ENCODE results near the gene OR51A7.
"Not testable (repeated sequence)": the region's sequence is repeated elsewhere in the genome, so short reads cannot be mapped to it uniquely, and the experiment has no call there.

Gene OR51A7, protein sequence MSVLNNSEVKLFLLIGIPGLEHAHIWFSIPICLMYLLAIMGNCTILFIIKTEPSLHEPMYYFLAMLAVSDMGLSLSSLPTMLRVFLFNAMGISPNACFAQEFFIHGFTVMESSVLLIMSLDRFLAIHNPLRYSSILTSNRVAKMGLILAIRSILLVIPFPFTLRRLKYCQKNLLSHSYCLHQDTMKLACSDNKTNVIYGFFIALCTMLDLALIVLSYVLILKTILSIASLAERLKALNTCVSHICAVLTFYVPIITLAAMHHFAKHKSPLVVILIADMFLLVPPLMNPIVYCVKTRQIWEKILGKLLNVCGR

DNA sequence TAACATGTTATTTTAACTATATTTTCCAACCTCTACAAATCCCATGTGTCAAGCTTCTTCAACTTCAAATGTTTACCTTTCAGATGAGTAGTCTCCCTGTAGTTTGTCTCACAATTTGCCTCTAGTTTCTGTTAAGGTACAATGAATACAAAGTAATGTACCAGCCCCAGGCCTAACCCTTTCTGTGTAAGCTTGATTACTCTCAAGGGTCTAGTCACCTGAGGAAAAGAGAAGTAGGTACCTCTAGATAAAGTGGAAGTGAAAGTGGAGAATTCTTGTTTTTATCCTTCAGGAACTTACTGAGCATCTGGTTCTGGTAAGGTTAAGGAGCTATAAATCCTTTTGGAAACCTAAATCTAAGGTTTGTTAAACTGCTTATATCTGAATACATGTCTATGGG, at the start of gene OR51A7:
OR51A7 (plus strand) TSS at position 300 of the 400 bp plus-strand sequence. CDS start 3,587 bp downstream, outside the sequence.
- no peak for DNase-seq

DNA sequence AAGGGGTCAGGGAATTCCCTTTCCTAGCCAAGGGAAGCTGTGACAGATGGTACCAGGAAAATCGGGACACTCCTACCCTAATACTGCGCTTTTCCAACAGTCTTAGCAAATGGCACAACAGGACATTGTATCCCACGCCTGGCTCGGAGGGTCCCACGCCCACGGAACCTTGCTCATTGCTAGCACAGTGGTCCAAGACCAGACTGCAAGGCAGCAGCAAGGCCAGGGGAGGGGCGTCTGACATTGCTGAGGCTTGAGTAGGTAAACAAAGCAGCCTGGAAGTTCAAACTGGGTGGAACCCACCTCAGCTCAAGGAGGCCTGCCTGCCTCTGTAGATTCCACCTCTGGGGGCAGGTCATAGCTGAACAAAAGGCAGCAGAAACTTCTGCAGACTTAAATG, 49.3 kb upstream of the OR51A7 start:
- DNase-seq, result not testable (repeated sequence)

DNA sequence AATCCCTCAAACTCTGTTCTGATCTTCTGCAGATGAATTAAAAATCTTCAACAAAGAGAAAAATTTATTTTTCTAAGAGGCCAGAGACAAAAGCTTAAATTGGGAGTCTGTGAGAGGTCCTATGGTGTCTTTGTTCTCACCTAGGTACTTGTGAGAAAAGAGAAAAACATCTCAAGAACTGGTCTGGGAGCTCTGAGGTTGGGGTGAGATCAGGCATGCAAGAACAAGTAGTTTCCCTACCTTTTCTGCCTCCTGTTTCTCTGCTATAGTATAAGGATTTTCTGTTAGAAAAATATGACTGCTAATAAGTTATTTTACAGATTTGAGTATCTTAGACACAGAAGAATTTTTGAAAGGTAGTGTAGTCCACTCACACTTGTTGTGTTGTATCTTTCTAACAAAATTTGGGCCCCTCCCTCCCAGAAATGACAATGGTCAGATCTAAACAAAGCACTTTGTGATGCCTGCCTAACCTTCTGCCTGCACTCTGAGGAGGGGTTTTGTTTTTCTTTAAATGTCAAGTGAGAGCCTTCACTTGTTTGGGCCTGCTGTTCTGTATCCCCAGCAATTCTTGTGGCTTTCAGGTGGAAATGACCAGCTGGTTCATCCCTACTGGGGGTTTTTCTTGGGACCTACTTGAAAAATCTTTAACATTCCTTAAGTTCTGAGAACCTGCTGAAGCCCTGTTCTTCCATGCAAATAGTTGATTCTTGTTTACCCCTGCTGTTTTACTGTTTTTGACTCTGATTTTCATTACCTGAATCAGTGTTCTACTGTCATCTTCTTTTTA, 40.9 kb upstream of the OR51A7 start:
- no peak for DNase-seq

DNA sequence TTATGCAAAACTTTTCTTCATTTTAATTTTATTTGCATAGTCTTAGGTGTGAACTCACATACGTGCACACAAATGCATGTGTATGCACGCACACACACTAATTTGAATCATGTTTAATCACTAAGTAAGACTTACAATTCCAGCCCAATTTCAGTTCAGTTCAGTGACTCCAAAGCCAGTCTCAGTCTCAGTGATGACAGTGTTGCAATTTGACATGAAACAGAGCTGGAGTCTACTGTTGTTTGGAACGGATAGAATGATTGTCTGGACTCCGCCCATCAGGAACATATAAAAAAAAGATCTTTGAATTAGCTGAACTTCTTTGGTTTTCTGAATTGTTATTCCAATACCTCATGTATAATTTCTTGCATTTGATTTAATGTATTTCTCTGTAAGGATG, 39.7 kb upstream of the OR51A7 start:
- DNase-seq, result no peak

DNA sequence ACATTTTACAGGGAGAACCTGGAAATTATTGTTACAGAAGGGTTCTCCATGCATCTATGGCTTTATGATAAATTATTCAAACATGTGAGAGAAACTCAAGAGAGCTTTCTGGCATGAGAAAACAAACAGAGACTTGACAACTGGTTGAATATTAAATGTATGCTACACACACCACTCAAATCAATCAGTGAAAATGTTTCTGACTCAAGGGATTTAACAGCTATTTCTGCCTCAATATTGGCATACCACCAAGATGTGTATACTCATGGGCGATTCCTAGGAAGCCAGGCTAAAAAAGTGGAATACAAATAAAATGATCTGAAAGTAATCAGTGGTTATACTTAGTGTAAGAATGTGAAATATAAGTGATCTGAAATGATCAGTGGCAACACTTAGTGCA, 37.7 kb upstream of the OR51A7 start:
- DNase-seq, result no peak

DNA sequence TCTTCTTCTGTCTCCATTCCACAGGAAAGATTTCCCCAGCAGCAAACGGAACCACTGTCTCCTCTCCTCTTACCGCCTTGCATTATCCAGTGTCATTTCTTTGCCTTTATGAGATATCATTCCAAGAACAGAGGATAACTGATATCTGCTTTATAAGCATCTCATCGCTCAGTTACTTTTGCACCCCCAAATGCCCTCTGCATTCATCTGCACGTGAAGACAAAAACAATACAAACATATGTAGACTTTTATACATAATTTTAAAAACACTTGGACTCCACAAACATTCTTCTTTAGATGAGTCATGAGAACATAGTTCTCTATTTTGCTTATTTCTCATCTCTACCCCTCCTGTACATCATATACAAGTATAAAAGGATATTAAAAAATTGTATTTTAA, 22.4 kb upstream of the OR51A7 start:
- DNase-seq, result no peak

DNA sequence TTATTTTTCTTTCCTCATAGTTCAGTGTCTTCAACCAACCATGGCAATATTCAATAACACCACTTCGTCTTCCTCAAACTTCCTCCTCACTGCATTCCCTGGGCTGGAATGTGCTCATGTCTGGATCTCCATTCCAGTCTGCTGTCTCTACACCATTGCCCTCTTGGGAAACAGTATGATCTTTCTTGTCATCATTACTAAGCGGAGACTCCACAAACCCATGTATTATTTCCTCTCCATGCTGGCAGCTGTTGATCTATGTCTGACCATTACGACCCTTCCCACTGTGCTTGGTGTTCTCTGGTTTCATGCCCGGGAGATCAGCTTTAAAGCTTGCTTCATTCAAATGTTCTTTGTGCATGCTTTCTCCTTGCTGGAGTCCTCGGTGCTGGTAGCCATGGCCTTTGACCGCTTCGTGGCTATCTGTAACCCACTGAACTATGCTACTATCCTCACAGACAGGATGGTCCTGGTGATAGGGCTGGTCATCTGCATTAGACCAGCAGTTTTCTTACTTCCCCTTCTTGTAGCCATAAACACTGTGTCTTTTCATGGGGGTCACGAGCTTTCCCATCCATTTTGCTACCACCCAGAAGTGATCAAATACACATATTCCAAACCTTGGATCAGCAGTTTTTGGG, 21.6 kb upstream of the OR51A7 start, which contains the start of gene OR51T1:
OR51T1 (plus strand) TSS at position 41 of the 641 bp plus-strand sequence; CDS start at position 41, 0 bp downstream.
- peak; percentile 30 to 70 for DNase-seq

DNA sequence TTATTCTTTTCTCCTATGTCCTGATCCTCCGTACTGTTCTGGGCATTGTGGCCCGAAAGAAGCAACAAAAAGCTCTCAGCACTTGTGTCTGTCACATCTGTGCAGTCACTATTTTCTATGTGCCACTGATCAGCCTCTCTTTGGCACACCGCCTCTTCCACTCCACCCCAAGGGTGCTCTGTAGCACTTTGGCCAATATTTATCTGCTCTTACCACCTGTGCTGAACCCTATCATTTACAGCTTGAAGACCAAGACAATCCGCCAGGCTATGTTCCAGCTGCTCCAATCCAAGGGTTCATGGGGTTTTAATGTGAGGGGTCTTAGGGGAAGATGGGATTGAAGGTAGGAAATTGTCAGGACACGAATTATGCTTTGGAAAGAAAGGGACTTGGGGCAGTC, 21.0 kb upstream of the OR51A7 start:
- peak in 1 of 2 experiments; percentile 72 for DNase-seq

DNA sequence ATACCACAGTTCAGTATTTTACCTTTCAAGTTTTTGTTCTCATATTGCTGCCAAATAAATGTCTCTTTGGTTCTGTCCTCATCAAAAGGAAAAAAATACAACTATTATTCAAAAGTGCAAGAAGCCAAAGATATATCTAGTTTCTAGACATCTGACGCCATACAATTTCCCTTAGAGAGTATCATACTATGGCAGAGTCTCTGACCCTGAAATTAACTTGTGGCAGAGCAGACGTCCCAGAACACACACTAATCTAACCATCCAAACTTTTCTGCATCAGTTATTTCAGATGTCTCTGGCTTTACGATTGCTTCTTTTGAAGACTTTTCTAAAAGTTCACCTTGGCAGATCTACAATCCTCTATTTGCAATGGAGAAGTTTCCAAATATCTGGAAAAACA, 19.2 kb upstream of the OR51A7 start:
- no peak for DNase-seq

DNA sequence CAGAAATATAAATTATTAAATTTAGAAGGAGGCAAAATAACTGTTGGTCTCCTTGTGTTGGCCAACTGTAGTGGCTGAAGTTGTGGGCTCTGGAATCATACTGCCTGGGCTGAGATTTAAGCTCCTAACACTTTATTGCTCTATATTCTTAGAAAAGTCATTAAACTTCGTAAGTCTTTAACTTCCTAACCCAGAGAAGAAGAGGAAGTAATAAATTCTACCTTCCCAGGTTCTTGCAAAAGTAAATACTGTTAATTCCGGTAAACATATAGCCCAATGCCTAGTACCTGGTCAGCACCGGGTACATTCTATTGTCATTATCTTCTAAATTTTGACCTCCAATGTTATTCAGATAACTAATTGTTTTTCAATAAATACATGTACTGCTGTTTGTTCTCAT, 17.4 kb upstream of the OR51A7 start:
- no peak for DNase-seq

DNA sequence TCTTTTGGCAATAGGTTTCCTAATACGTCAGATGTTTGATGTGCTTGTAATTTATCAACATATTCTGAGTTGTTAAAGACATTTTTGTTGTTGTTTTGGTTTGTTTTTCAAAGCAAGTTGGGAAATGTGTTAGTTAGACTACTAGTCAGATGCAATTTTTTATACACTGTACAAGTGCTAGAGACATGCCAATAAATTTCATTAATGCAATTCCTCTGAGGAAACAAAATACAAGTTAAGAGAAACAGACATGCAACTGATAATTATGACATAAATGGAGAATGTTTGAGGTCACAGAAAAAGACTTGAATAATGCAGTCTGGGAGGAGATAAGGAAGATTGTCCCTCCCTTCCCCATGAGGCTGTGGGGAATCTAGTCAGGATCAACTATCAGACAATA, 16.0 kb upstream of the OR51A7 start:
- DNase-seq, result no peak

DNA sequence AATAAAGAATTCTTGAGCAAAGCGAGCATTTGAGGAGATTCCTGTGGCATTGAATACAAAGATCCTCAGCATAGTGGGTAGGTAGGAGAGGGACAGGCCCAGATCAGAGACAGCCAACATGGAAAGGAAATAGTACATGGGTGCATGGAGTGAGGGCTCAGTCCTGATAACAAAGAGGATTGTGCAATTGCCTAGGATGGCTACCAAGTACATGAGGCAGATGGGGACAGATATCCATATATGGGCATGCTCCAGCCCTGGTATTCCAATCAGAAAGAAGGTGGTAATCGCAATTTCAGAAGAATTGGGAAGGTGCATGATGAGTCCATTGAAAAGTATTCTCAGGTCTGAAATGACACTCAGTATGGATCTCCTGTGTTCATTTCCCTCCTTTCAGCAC, 13.3 kb upstream of the OR51A7 start:
- no peak for DNase-seq

DNA sequence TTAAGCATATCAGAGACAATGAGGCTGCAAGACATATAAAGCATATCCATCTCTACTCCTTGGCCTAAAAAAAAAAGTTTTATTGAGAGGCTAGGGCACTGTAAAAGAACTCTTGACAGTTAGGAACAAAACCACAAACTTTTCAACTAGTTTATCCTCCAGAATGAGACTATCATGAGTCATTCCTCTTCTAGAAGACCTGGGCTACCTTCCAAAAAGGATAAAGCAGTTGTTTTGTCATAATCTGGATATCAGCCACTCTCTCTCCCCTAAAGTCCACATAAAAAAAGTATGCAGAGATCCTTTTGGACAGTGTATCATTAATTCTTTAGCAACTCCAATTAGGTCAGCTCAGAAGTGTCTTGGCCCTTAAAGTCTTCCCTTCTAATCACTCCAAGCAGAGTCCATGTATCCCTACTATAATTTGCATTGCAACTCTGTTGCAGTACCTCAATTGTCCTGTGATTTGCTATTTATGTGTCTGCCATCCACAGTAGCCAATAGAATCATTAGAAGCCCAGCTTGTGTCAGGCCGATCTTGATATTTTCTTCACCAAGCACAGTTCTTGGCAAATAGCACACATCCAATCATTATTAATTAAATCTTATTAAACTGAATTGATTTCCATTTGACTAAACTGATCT, 11.5 kb upstream of the OR51A7 start:
- DNase-seq, result no peak

DNA sequence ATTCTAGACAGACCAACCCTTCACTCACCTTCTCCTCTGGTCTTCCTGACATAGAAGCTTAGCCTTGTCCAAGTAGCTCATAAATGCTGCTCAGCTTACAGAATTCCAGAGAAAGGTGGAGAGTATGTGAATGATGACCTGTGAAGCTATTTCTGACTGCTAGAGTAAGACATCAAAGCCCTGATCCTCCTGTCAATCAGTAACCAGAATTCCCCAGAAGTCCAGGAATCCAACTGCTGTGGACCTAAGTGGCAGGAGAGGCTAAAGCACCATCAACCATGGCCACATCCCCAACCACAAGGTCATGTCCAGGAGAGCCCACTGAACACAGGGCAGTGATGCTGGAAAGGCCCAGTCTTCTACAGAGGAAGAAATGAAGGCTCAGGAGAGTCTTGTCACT, 13.0 kb downstream of the OR51A7 start:
- no peak for DNase-seq

DNA sequence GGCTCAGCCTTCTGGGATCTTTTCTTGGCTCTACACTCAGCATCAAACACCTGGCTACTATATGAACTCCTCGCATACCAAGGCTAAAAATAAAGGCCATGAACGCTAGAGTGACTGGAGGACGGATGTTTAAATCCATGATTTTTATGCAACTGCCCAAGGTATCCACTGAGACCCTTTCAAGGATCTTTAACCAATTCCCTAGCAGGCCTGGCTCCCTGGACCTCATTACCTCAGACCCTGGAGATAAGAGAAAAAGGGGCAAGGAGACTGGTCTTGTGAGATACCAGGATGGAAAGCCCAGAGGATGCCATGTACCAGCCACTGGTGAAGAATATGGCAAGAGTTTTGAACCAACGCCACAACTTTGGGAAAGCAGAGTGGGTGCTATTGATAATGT, 15.7 kb downstream of the OR51A7 start, which contains the start of gene OR51G2:
OR51G2 (minus strand) TSS at position 101 of the 400 bp plus-strand sequence. CDS start 3,687 bp downstream, outside the sequence.
- DNase-seq, result no peak

DNA sequence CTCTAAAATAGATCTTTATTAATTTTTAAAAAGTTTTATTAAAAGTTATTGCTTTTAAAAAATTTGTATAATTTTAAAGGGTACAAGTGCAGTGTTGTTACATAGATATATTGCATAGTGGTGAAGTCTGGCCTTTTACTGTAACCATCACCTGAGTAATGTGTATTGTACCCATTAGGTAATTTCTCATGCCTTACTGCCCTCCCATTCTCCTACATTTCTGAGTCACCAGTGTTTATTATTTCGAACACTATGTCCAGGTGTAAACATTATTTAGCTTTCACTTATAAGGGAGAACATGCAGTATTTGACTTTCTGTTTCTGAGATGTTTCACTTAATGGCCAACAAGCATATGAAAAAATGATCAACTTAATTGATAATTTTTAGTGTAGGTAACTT, 18.2 kb downstream of the OR51A7 start:
- DNase-seq, result no peak

DNA sequence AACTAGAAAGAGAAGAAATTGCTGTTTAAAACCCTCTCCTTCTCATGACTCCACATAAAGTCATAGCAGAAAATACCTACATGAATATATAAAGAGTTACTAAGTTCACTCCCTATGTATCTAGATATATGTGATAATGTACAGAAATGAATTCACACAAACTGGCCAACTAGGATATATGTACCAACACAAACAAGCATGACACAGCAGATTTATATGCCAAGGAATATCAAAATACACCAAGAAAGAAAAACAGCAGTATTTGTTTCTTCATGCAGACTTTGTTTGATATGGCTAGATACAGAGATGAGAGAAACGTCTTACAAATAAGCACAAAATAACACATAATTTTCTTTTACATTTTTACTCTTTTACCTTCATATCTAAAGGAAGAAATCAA, 18.7 kb downstream of the OR51A7 start:
- no peak for DNase-seq

DNA sequence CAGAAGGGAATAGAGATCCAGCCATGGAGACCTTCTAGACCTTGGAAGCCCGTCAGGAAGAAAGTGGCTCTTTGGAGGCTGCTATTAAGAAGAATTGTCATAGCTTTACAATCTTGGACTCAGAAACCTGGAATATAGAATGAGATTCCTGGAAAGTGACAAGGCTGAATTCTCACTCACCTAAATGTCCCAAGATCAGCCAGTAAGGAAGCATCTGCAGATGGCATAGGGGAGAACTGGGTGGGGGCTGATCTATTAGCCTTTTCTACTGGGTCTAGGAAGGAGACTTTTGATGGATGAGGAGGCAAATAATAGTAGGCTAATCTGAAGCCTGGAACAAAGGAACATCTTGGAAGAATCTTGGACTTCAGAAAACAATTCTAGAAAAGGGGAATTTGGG, 20.7 kb downstream of the OR51A7 start, which contains the start of gene OR51G1:
OR51G1 (minus strand) TSS at position 101 of the 400 bp plus-strand sequence; CDS start at position 101, 0 bp downstream.
- no peak for DNase-seq

DNA sequence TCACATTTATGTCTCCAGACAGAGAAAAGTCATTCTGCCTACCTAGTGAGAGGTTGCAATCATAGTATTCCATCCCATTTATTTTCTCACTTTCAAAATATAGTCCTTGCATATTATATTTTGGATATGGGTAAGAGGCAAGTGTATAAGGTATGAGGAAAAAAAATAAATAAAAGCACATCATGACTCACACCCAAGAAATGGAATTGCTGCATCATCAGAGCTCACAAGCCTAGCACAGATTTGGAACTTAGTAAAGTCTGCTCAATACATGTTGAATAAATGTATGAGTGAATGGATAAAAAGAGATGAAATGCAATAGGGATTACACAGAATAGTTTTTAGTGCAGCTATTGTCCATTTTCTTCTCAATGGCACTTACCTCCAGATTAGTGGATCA, 23.0 kb downstream of the OR51A7 start:
- no peak for DNase-seq

DNA sequence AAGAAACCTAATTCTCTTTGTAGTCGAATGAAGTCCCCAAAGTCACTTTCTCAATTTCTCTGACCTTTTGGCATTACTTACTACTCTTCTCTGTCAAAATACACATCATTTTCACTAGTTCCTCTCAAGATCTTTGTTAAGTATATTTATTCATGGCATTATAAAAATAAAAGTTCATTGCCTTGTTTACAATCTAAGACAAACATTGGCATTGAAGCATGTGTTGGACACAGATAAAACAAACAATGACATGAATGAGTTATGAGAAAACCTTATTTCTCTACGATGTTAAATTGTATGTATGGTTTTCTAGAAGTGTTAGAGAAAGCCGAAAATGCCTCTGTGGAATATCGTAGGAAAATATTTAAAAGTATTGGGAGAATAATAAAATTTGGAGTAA, 29.2 kb downstream of the OR51A7 start:
- no peak for DNase-seq

DNA sequence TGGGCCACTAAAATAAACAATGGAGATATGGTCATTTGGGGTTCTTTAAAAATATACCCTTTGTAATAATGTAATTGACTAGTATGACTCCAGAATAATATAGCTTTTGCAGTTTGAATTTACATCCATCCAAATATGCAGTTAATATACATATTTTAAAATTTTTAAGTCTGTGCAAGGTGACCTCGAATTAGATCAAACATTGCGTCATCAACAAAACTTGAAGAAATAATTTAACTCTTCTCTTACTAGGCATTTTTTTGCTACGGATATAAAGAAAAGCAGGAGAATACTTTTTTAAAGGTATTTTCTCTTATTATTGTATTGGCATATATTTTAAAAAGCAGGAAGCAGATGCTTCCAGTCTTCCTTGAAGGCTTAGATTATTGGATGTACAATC, 33.2 kb downstream of the OR51A7 start:
- DNase-seq, result no peak

DNA sequence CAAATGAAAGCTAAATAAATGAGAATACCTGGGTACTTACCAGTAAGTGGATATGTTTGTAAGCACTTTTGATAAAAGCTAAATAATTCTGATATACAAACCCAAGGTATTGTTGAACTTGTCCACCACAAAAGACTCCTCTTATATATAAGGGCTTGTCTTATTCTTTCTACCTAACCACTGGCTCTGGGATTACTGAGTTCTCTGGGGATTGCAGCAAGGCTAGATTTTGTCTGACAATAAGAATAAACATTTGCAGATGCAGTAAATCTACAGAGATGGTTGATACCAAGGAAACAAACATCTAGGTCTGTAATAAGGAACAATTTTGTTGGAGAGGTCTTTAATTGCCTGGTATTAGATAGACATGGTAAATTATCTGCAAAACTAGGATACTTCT, 43.9 kb downstream of the OR51A7 start, which contains the start of gene OR51A4:
OR51A4 (minus strand) TSS at position 101 of the 400 bp plus-strand sequence. CDS start 505 bp downstream, outside the sequence.
- no peak for DNase-seq

DNA sequence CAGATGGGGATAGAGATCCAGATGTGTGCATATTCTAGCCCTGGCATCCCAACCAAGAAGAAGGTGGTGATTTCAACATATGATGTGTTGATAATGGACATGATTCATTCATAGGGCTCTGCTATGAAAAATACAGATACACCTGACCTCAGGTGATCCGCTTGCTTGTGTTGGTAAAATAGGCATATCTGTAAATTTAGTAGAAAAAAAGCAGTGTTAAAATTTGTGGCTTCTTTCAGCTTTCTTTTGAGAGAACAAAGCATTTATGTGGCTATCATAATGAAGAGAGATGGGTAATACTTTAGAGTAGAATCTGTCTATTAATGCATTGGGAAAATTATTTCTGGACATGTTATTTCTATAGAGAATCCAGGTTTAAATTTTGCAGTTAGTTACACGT, 52.0 kb downstream of the OR51A7 start, which contains the start of gene OR51A2:
OR51A2 (minus strand) TSS at position 101 of the 400 bp plus-strand sequence; CDS start at position 101, 0 bp downstream.
- not testable (repeated sequence) for DNase-seq
